ENCODE data around the gene SLC18A2. TPM values are rescaled to one million over a fixed set of nuclear protein-coding genes. Genes with fewer than 3 reads are reported as not detected.

The SLC18A2 gene
- under 1 TPM; 0.13 to 0.47 TPM for total RNA-seq
- long read RNA-seq, partial matches to known transcripts: 0 of 25 reads
- long read RNA-seq, other reads (novel, unspliced or antisense): 23 of 25 reads

DNA sequence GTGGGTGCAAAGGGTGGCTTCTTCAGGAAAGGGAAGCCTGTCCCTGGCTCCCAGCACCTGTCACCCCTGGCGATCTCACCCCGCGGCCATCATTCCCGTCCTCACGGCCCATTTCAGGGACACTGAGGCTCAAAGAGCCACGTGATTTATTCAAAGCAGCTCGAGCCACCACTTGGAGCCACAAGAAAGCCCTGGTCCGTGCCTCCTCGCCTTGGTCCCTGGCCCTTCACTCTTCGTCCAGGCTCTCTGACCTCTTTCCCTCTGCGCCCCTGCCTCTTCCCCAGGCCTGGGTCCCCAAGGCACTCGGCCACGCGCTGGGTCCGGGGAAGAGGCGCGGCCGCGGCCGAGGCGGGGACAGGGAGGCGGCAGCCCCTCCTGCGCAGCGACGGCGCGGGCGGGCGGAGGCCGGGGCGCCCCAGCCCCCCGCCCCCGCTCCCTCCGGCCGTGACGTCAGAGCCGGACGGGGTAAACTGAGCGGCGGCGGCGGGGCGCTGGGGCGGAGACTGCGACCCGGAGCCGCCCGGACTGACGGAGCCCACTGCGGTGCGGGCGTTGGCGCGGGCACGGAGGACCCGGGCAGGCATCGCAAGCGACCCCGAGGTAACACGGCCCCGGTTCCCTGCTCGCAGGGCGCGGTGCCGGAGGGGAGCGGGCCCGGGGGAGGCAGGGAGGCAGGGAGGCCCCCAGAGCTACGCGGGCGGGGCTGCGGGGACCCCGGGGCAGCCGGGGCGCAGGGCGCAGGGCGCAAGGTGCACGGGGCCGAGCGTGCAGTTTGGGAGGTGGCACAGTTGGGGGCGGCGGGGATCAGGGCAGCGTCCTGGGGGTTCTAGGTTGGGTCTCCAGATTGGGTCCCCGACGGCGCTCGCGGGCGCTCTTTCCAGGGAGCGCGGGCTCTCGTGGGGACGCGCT is at the start of gene SLC18A2:
SLC18A2 (plus strand) TSS at position 494 of the 909 bp plus-strand sequence. CDS start 580 bp downstream, outside the sequence.
- no peak for ATAC-seq
- intact Hi-C loops (cut with DNase I): no loop called here

GRCh38 chr10:117197189-117197588 is 43.7 kb upstream of the SLC18A2 start, which contains the start of gene KCNK18:
KCNK18 (plus strand) TSS chr10:117197489; CDS start chr10:117197489, 0 bp downstream.
- DNase-seq: no peak
- intact Hi-C loops (cut with DNase I): no loop called here
- no peak for ATAC-seq

More for the DNA sequence above, at the start of gene SLC18A2:
- DNase-seq: no peak

GRCh38 chr10:117198088-117198487 is 42.8 kb upstream of the SLC18A2 start:
- intact Hi-C loops (cut with DNase I): no loop called here
- no peak for ATAC-seq
- DNase-seq: no peak

DNA sequence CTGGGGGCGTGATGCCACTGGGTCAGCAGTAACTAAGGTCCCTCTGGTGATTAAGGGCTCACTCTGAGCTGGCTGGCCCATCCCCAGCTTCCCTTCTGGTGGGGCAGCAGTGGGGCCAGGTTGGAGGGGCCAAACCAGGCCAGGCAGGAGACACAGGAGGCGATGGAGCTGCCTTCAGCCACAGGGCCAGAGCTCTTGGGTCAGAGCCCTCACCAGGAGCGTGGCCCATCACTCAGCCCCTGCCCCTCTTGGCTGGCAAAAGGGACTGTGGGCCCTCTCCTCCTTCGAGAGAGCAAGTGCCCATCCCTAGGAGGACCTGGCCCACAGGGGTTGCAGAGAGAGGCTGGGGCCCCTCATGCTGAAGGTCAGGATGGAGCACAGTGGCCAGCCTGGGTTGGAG is 39.1 kb upstream of the SLC18A2 start:
- ATAC-seq (no peak), DNase-seq (no peak)
- intact Hi-C loops (cut with DNase I): no loop called here

GRCh38 chr10:117204316-117204715 is 36.6 kb upstream of the SLC18A2 start:
- intact Hi-C loops (cut with DNase I): no loop called here

DNA sequence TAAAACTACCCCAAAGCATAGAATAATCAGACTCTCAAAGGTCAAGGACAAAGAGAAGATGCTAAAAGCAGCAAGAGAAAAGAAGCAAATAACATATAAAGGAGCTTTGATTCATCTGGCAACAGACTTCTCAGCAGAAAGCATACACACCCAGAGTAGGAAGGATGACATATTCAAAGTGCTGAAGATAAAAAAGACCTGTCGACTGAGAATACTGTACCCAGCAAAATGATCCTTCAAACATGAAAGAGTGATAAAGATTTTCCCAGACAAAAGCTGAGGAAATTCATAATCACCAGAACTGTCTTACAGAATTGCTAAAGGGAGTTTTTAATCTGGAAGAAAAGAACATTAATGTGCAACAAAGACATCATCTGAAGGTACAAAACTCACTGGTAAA is 28.7 kb upstream of the SLC18A2 start:
- DNase-seq (no peak), ATAC-seq (no peak)
- intact Hi-C loops (cut with DNase I): loop anchor here (10.0 kb wide), 3 partner anchors 113 to 1033 kb away; no protein-coding TSS in a partner anchor

More at GRCh38 chr10:117204316-117204715, 36.6 kb upstream of the SLC18A2 start:
- DNase-seq (no peak), ATAC-seq (no peak)

DNA sequence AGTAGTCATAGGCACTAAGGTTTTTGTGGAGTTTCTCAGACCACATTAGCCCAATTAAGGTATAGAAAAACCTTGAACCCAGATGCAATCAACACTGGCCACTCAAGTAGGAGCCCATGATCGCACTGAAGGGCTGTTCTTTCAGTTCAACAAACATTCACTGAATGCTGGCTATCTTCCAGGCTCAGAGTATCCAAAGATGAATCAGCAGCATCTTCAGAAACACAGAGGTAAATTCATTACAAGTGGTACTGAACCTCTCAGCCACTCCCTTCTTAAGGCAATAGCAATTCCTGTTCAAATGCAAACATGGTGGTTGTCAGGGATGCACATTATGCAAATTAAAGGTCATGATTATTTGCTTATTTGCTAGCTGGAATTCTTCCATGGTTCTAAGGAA is 26.5 kb upstream of the SLC18A2 start:
- intact Hi-C loops (cut with DNase I): loop anchor here (10.0 kb wide), 3 partner anchors 110 to 1030 kb away; no protein-coding TSS in a partner anchor
- DNase-seq (no peak), ATAC-seq (no peak)

DNA sequence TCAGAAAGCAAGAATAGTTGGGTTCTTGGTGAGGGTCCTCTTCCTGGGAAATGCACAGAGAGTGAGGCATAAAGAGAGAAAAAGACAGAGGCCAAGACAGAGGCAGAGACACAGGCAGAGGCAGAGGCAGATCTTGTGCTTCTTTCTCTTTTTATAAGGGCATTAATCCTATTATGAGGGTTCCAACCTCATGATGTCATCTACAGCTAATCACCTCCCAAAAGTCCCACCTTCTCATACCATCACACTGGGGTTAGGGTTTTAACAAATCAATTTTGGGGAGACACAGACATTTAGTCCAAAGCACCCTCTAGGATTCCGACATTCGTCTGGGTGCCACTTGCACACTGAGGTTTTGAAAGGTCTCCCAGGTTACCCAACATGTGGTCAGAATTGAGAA is 25.8 kb upstream of the SLC18A2 start:
- no peak for ATAC-seq
- no peak for DNase-seq
- intact Hi-C loops (cut with DNase I): loop anchor here (5.0 to 10.0 kb wide), 5 partner anchors 107 to 1242 kb away; no protein-coding TSS in a partner anchor

GRCh38 chr10:117216028-117216427 is 24.9 kb upstream of the SLC18A2 start:
- ATAC-seq (no peak), DNase-seq (no peak)
- intact Hi-C loops (cut with DNase I): loop anchor here (5.0 to 10.0 kb wide), 5 partner anchors 106 to 1241 kb away; no protein-coding TSS in a partner anchor

DNA sequence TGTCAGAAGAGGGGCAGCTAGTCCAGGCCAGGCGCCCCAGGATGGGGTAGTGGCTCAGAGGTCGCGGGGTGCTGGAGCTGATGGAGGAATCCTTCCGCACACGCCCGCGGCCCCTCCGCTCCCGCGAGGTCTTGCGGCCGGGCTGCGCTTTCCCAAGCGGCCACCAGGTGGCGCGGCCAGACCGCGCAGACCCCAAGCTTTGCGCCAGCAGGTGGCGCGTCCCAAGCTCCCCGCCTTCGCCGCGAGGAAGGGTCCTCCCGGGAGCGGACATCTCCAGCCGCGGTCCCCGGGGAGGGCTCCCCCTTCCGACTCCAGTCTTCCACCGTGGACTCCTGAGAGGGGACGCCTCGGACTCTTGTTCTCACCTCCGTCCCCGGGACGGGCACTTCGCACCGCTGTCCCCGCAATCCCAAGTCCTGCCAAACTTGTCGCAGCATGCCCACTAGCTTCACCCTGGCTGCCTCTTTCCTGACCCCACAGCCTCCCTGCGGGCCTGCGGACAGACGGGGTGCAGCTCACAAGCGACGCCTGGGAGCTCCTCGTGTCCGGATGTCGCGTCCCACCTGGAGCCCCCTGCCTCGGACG is 24.2 kb upstream of the SLC18A2 start:
- peak; percentile 88 for ATAC-seq
- peak; percentile 68 for DNase-seq
- intact Hi-C loops (cut with DNase I): loop anchor here (5.0 to 10.0 kb wide), 5 partner anchors 106 to 1241 kb away; no protein-coding TSS in a partner anchor

DNA sequence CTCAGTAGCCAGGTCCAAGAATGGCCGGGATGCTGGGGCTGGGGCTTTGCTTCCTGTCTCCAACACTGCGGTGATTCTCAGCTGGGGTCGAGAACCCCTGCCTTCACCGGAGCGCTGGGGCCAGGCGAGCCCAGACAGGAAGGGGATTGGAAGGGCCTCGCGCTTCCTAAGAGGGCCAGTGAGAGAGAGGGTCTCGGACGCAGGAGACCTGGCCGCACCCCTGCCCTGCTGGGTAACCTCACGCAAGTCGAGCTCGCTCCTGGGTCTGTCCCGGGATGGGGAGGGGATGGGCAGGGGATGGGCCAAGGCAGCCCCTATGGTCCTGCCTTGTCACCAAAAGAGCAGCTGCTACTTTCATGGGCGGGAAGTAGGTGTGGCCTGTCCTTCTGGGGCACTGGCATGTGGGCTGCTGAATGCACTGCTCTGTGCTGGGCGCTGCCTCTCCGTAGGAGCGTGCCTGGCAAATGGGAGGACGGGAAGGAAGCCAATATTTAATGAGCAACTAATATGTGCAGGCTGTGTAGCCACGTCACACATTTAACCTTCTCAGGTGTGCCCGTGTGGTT is 23.6 kb upstream of the SLC18A2 start:
- intact Hi-C loops (cut with DNase I): loop anchor here (5.0 to 10.0 kb wide), 5 partner anchors 105 to 1240 kb away; no protein-coding TSS in a partner anchor
- ATAC-seq: peak in 1 of 2 donors; percentile 22
- no peak for DNase-seq

- intact Hi-C loops (cut with DNase I): loop anchor here (5.0 to 10.0 kb wide), 5 partner anchors 104 to 1239 kb away; no protein-coding TSS in a partner anchor
- ATAC-seq (no peak), DNase-seq (no peak)
Observed at GRCh38 chr10:117218654-117219053, 22.3 kb upstream of the SLC18A2 start.

- intact Hi-C loops (cut with DNase I): no loop called here
- ATAC-seq (no peak), DNase-seq (no peak)
Observed at GRCh38 chr10:117221156-117221711, 19.7 kb upstream of the SLC18A2 start.

DNA sequence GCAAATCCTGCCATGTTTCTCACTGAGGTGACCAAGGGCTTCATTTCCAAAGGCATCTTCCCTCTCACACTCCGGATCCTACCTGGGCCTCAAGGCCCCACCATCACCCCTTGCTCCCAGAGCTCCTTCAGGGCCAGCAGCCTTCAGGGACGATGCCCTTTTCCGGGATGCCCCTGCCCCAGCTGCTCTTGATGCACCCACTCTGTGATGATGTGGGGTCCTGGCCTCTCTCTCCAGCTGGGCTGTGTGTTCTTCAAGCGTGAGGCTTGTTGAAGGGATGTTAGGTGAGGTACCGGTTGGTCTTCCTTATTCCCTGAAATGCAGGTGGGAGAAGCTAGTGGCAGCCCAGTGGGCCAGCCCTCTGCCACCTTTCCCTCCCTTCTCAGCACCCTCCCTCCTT is 18.4 kb upstream of the SLC18A2 start:
- intact Hi-C loops (cut with DNase I): no loop called here
- ATAC-seq (no peak), DNase-seq (no peak)

GRCh38 chr10:117222976-117223692 is 17.8 kb upstream of the SLC18A2 start:
- DNase-seq (no peak), ATAC-seq (no peak)
- intact Hi-C loops (cut with DNase I): no loop called here

- ATAC-seq: no peak
- intact Hi-C loops (cut with DNase I): no loop called here
- no peak for DNase-seq
Observed at GRCh38 chr10:117223693-117224430, 17.1 kb upstream of the SLC18A2 start.

GRCh38 chr10:117224881-117225280 is 16.0 kb upstream of the SLC18A2 start:
- ATAC-seq (no peak), DNase-seq (no peak)
- intact Hi-C loops (cut with DNase I): no loop called here
